Right renal pelvis (tissue), 4 donors: ENCODE data around the gene ADGRG1. TPM values are rescaled to one million over a fixed set of nuclear protein-coding genes. Genes with fewer than 3 reads are reported as not detected.

ENCODE experiments used
- DNase-seq, 4 donors: peaks; one replicate each; pipeline ENCODE4 v3.0.0-alpha.2; 2013; ENCODE audit warnings: low read depth in 4 of 4, low spot score in 3 of 4, missing footprints in 1 of 4
- polyA plus RNA-seq, 4 donors: library from polyadenylated mRNA; unstranded; fragments of 120-200 nt; gene quantifications; one replicate each; pipeline ENCODE4 v1.2.1, GENCODE V29; 2013; ENCODE audit not compliant: insufficient read length in 4 of 4

The ADGRG1 gene
- polyA plus RNA-seq, 4 donors = 83.3 to 89.7 (median 84.5) TPM

GRCh38 chr16:57647136-57647875 lies 18.9 kb downstream of the ADGRG1 start:
- DNase-seq = no peak

GRCh38 chr16:57648125-57648524 lies 19.7 kb downstream of the ADGRG1 start:
- no peak for DNase-seq

- peak in 2 of 4 donors; percentile 49 to 51 for DNase-seq
Observed at GRCh38 chr16:57648581-57649442, 20.4 kb downstream of the ADGRG1 start.

- DNase-seq = no peak
Observed at GRCh38 chr16:57649443-57649751, 21.0 kb downstream of the ADGRG1 start.

- DNase-seq = no peak
Observed at GRCh38 chr16:57649846-57650245, 21.4 kb downstream of the ADGRG1 start.

GRCh38 chr16:57651344-57652333 lies 23.2 kb downstream of the ADGRG1 start:
- DNase-seq = no peak

GRCh38 chr16:57652695-57653471 lies 24.5 kb downstream of the ADGRG1 start:
- no peak for DNase-seq

GRCh38 chr16:57653936-57654335 lies 25.5 kb downstream of the ADGRG1 start:
- DNase-seq = no peak

GRCh38 chr16:57656342-57656955 lies 28.0 kb downstream of the ADGRG1 start:
- no peak for DNase-seq

GRCh38 chr16:57657228-57657627 lies 28.8 kb downstream of the ADGRG1 start:
- no peak for DNase-seq

GRCh38 chr16:57658130-57658877 lies 29.9 kb downstream of the ADGRG1 start:
- DNase-seq = no peak

- DNase-seq = no peak
Observed at GRCh38 chr16:57658878-57659674, 30.6 kb downstream of the ADGRG1 start.

GRCh38 chr16:57660715-57661463 lies 32.5 kb downstream of the ADGRG1 start:
- DNase-seq = no peak

GRCh38 chr16:57661510-57661909 lies 33.1 kb downstream of the ADGRG1 start:
- DNase-seq = no peak

- DNase-seq = no peak
Observed at GRCh38 chr16:57661936-57662906, 33.8 kb downstream of the ADGRG1 start.

GRCh38 chr16:57663436-57663835 lies 35.0 kb downstream of the ADGRG1 start:
- no peak for DNase-seq
